GM12864 (cell line): ENCODE results near the gene KPNA2.
"Not testable (repeated sequence)": the region's sequence is repeated elsewhere in the genome, so short reads cannot be mapped to it uniquely, and the experiment has no call there.

Source experiments
- DNase-seq: peaks from one replicate; pipeline ENCODE4 v3.0.0-alpha.2; 2011; ENCODE audit warnings: low read depth
- H3K4me3 ChIP-seq: 2 replicates; pipeline ENCODE4 v1.5.1; 2011; ENCODE audit warnings: mild to moderate bottlenecking, low read depth, low read length, control low read depth
- CTCF ChIP-seq: IDR thresholded peaks from 2 replicates; pipeline ENCODE4 v1.5.1; 2011; ENCODE audit warnings: low read depth, mild to moderate bottlenecking, moderate library complexity, low read length, control low read depth, inconsistent platforms; ENCODE audit errors: missing control alignments

Gene KPNA2

GRCh38 chr17:68013385-68013784, 22.1 kb upstream of the KPNA2 start:
- no peak for DNase-seq
- H3K4me3 ChIP-seq: no peak overlapping the region
- no peak for TF ChIP-seq CTCF

- H3K4me3 ChIP-seq: no peak overlapping the region
- no peak for TF ChIP-seq CTCF
- DNase-seq: no peak
Measured at GRCh38 chr17:68015081-68015723, 20.3 kb upstream of the KPNA2 start.

GRCh38 chr17:68016838-68017237, 18.7 kb upstream of the KPNA2 start:
- DNase-seq: no peak
- no peak for TF ChIP-seq CTCF
- no peak overlapping the region for H3K4me3 ChIP-seq

GRCh38 chr17:68018493-68018892, 17.0 kb upstream of the KPNA2 start:
- not testable (repeated sequence) for H3K4me3 ChIP-seq, DNase-seq

GRCh38 chr17:68019336-68019674, 16.2 kb upstream of the KPNA2 start:
- H3K4me3 ChIP-seq: no peak overlapping the region
- no peak for DNase-seq
- TF ChIP-seq CTCF: no peak

GRCh38 chr17:68019675-68020408, 15.7 kb upstream of the KPNA2 start:
- H3K4me3 ChIP-seq: peak overlapping the region; percentile 64
- DNase-seq: peak; percentile 91
- TF ChIP-seq CTCF: peak; percentile 59

- no peak for DNase-seq
- H3K4me3 ChIP-seq: peak overlapping the region; percentile 64
- TF ChIP-seq CTCF: no peak
Measured at GRCh38 chr17:68020409-68020756, 15.2 kb upstream of the KPNA2 start.

GRCh38 chr17:68020791-68021190, 14.7 kb upstream of the KPNA2 start:
- H3K4me3 ChIP-seq: peak overlapping the region; percentile 64; the same call in 1 of the 2 replicates
- DNase-seq: not testable (repeated sequence)
